H9 (cell line): ENCODE results near the gene UNC79. TPM values are rescaled to one million over a fixed set of nuclear protein-coding genes. Genes with fewer than 3 reads are reported as not detected.

Experiments
- DNase-seq: peaks from one replicate; pipeline ENCODE4 v3.0.0-alpha.2; 2017
- H2AFZ ChIP-seq: one replicate; pipeline ENCODE4 v1.6.1; 2013; ENCODE audit warnings: mild to moderate bottlenecking, low read length, control low read depth, moderate library complexity
- H2AK5ac ChIP-seq: 2 replicates; pipeline ENCODE4 v1.6.1; 2013; ENCODE audit warnings: low read length, control low read depth, mixed read lengths; ENCODE audit not compliant: insufficient read length
- H2BK120ac ChIP-seq: one replicate; pipeline ENCODE4 v1.6.1; 2013; ENCODE audit warnings: low read depth, mild to moderate bottlenecking, low read length, control low read depth, inconsistent platforms; ENCODE audit not compliant: poor library complexity, severe bottlenecking
- H2BK12ac ChIP-seq: 2 replicates; pipeline ENCODE4 v1.6.1; 2013; ENCODE audit warnings: low read length, control low read depth, mixed read lengths, low read depth; ENCODE audit not compliant: insufficient read length
- H2BK15ac ChIP-seq: 2 replicates; pipeline ENCODE4 v1.6.1; 2013; ENCODE audit warnings: low read depth, low read length, control low read depth
- H2BK20ac ChIP-seq: one replicate; pipeline ENCODE4 v1.6.1; 2013; ENCODE audit warnings: low read depth, mild to moderate bottlenecking, low read length, control low read depth, inconsistent platforms; ENCODE audit not compliant: poor library complexity, severe bottlenecking
- H2BK5ac ChIP-seq: 2 replicates; pipeline ENCODE4 v1.6.1; 2013; ENCODE audit warnings: low read length, control low read depth, mixed read lengths; ENCODE audit not compliant: insufficient read length
- H3K14ac ChIP-seq: 2 replicates; pipeline ENCODE4 v1.6.1; 2013; ENCODE audit warnings: low read length, control low read depth; ENCODE audit not compliant: insufficient read depth
- H3K18ac ChIP-seq: 2 replicates; pipeline ENCODE4 v1.6.1; 2013; ENCODE audit warnings: low read depth, mild to moderate bottlenecking, mixed read lengths, low read length, control low read depth; ENCODE audit not compliant: insufficient read length
- H3K23ac ChIP-seq: 2 replicates; pipeline ENCODE4 v1.6.1; 2013; ENCODE audit warnings: low read length, control low read depth, mixed read lengths, low read depth; ENCODE audit not compliant: insufficient read length
- H3K23me2 ChIP-seq: 2 replicates; pipeline ENCODE4 v1.6.1; 2013; ENCODE audit warnings: low read depth, mild to moderate bottlenecking, mixed read lengths, low read length, control low read depth; ENCODE audit not compliant: insufficient read length, poor library complexity, severe bottlenecking
- H3K27ac ChIP-seq: 2 replicates; pipeline ENCODE4 v1.5.1; 2013; ENCODE audit warnings: low read length, control low read depth, mixed read lengths, low read depth; ENCODE audit not compliant: insufficient read length
- H3K27me3 ChIP-seq: 2 replicates; pipeline ENCODE4 v1.6.1; 2013; ENCODE audit warnings: low read length, control low read depth, inconsistent platforms; ENCODE audit not compliant: insufficient read depth
- H3K4ac ChIP-seq: 2 replicates; pipeline ENCODE4 v1.6.1; 2013; ENCODE audit warnings: low read depth, mild to moderate bottlenecking, control low read depth, inconsistent platforms, low read length, moderate library complexity
- H3K4me1 ChIP-seq: 2 replicates; pipeline ENCODE4 v1.6.1; 2013; ENCODE audit warnings: low read length, control low read depth, inconsistent platforms; ENCODE audit not compliant: insufficient read depth
- H3K4me2 ChIP-seq: 2 replicates; pipeline ENCODE4 v1.6.1; 2013; ENCODE audit warnings: low read length, control low read depth, mixed read lengths; ENCODE audit not compliant: insufficient read length, insufficient read depth
- H3K56ac ChIP-seq: 2 replicates; pipeline ENCODE4 v1.6.1; 2013; ENCODE audit warnings: low read depth, mild to moderate bottlenecking, mixed read lengths, low read length, control low read depth; ENCODE audit not compliant: insufficient read length
- H3K79me1 ChIP-seq: 2 replicates; pipeline ENCODE4 v1.6.1; 2013; ENCODE audit warnings: low read depth, mild to moderate bottlenecking, moderate library complexity, low read length, control low read depth, inconsistent platforms; ENCODE audit not compliant: insufficient read depth, poor library complexity, severe bottlenecking
- H3K79me2 ChIP-seq: 2 replicates; pipeline ENCODE4 v1.6.1; 2013; ENCODE audit warnings: low read length, control low read depth, inconsistent platforms; ENCODE audit not compliant: insufficient read depth
- H3K9ac ChIP-seq: 2 replicates; pipeline ENCODE4 v1.6.1; 2013; ENCODE audit warnings: low read length, control low read depth, mixed read lengths; ENCODE audit not compliant: insufficient read length; ENCODE audit errors: extremely low read depth
- H3K9me3 ChIP-seq: one replicate; pipeline ENCODE4 v1.6.1; 2013; ENCODE audit warnings: low read depth, low read length, inconsistent platforms; ENCODE audit not compliant: control insufficient read depth
- H3T11ph ChIP-seq: one replicate; pipeline ENCODE4 v1.6.1; 2013; ENCODE audit warnings: mild to moderate bottlenecking, low read length, control low read depth, inconsistent platforms
- H4K20me1 ChIP-seq: one replicate; pipeline ENCODE4 v1.6.1; 2013; ENCODE audit not compliant: control insufficient read depth, insufficient read length, insufficient read depth
- H4K5ac ChIP-seq: 2 replicates; pipeline ENCODE4 v1.6.1; 2013; ENCODE audit warnings: low read depth, mild to moderate bottlenecking, mixed read lengths, low read length, control low read depth; ENCODE audit not compliant: insufficient read length
- H4K8ac ChIP-seq: replicated peaks from 2 replicates; pipeline ENCODE4 v1.6.1; 2013; ENCODE audit warnings: low read length, control low read depth, mixed read lengths, low read depth; ENCODE audit not compliant: insufficient read length
- H4K91ac ChIP-seq: 2 replicates; pipeline ENCODE4 v1.6.1; 2013; ENCODE audit warnings: low read depth, mild to moderate bottlenecking, moderate library complexity, mixed read lengths, low read length, control low read depth; ENCODE audit not compliant: insufficient read length
- H3K27ac Mint-ChIP-seq, 3 experiments: 2 replicates in 2 of 3; 3 replicates in 1 of 3; pipeline ENCODE4 v1.8.0; 2020 to 2021; ENCODE audit warnings: mixed read lengths in 3 of 3, mild to moderate bottlenecking in 1 of 3, moderate library complexity in 1 of 3
- H3K27me3 Mint-ChIP-seq: 2 replicates; pipeline ENCODE4 v1.8.0; 2021; ENCODE audit warnings: low read depth, mild to moderate bottlenecking, moderate library complexity, mixed read lengths
- H3K36me3 Mint-ChIP-seq, 3 experiments: 2 replicates in 2 of 3; 3 replicates in 1 of 3; pipeline ENCODE4 v1.8.0; 2020 to 2021; ENCODE audit warnings: low read depth in 3 of 3, mixed read lengths in 3 of 3; ENCODE audit not compliant: insufficient read depth in 1 of 3
- H3K4me1 Mint-ChIP-seq, 2 experiments: 2 replicates each; pipeline ENCODE4 v1.8.0; 2020; ENCODE audit warnings: mixed read lengths in 2 of 2
- H3K4me3 Mint-ChIP-seq, 2 experiments: 2 replicates in 1 of 2; 3 replicates in 1 of 2; pipeline ENCODE4 v1.8.0; 2020 to 2021; ENCODE audit warnings: mild to moderate bottlenecking in 2 of 2, mixed read lengths in 2 of 2, moderate library complexity in 1 of 2
- H3K9me3 Mint-ChIP-seq, 2 experiments: 2 replicates in 1 of 2; 3 replicates in 1 of 2; pipeline ENCODE4 v1.8.0; 2020; ENCODE audit warnings: mild to moderate bottlenecking in 2 of 2, mixed read lengths in 2 of 2, moderate library complexity in 1 of 2
- CTCF ChIP-seq: fragments of 200-600 bp; sonication (generic); conservative IDR thresholded peaks from 3 replicates; pipeline ENCODE4 v1.8.0; 2021; ENCODE audit warnings: antibody characterized with exemption, mild to moderate bottlenecking
- WGBS: extraction: QIAGEN DNeasy Blood & Tissue Kit; methylation state at CpG from one replicate; pipeline ENCODE4 v1.1.7; 2013; ENCODE audit warnings: missing lambda C conversion rate, low lambda C conversion rate, mixed read lengths; ENCODE audit not compliant: insufficient read length; ENCODE audit errors: extremely low coverage; 5-methylcytosine and 5-hydroxymethylcytosine counted together
- total RNA-seq: library from RNA; stranded (reverse); gene quantifications from 2 replicates; pipeline ENCODE4 v1.2.1, GENCODE V29; 2021

The UNC79 gene
- total RNA-seq, 1 experiment from 2014 or later, result 3.0 TPM

- Histone ChIP-seq H4K20me1 (no peaks in the 10 kb centered on the region), H3K4me1 (no peaks in the 10 kb centered on the region), H2BK20ac (no peak overlapping the region), H3K79me2 (no peaks in the 10 kb centered on the region), H3K4me2 (no peak overlapping the region), H2AFZ (no peak overlapping the region), H3K4ac (no peak overlapping the region), H3K27ac (no peak overlapping the region), H2BK12ac (no peak overlapping the region), H3K18ac (no peak overlapping the region), H4K8ac (no peak overlapping the region), H3K14ac (no peak overlapping the region), H3T11ph (no peak overlapping the region), H2BK120ac (no peak overlapping the region), H4K5ac (no peak overlapping the region), H4K91ac (no peak overlapping the region), H3K9ac (no peak overlapping the region), H2BK5ac (no peak overlapping the region), H2BK15ac (no peak overlapping the region), H3K56ac (no peak overlapping the region), H3K9me3 (no peaks in the 10 kb centered on the region), H2AK5ac (no peak overlapping the region), H3K79me1 (no peaks in the 10 kb centered on the region), H3K27me3 (no peaks in the 10 kb centered on the region), H3K23me2 (no peaks in the 10 kb centered on the region), H3K23ac (no peak overlapping the region)
- Mint-ChIP-seq H3K36me3 (peaks cover 0 to 2% (median 0%) of the 10 kb centered on the region in 3 experiments; a peak in 2 of 7 replicates), H3K4me1 (peaks cover 13 to 25% of the 10 kb centered on the region in 2 experiments), H3K27me3 (peaks cover 3% of the 10 kb centered on the region), H3K4me3 (no peak overlapping the region), H3K9me3 (no peaks in the 10 kb centered on the region; a peak in 1 of 5 replicates), H3K27ac (no peak overlapping the region)
- WGBS, result no CpG with 5 or more reads among the region's 11 CpGs
- TF ChIP-seq CTCF, result no peak
- no peak for DNase-seq
Measured at GRCh38 chr14:93737634-93738033, 306.9 kb downstream of the UNC79 start.
